WERI-Rb-1 (cell line): ENCODE data around the gene SPATA1.

Source experiments
- DNase-seq: peaks from one replicate; pipeline ENCODE4 v3.0.0-alpha.2; 2020
- H3K27ac ChIP-seq: fragments of 250-450 bp; sonication (Bioruptor Pico); 2 replicates; pipeline ENCODE4 v1.5.1; 2020; ENCODE audit warnings: mild to moderate bottlenecking, moderate library complexity
- H3K27me3 ChIP-seq: fragments of 250-450 bp; sonication (Bioruptor Pico); 2 replicates; pipeline ENCODE4 v1.5.1; 2021; ENCODE audit warnings: mild to moderate bottlenecking, low read depth, moderate library complexity; ENCODE audit not compliant: insufficient read depth, severe bottlenecking
- H3K36me3 ChIP-seq: fragments of 250-450 bp; sonication (Bioruptor Pico); 2 replicates; pipeline ENCODE4 v1.5.1; 2020; ENCODE audit warnings: mild to moderate bottlenecking, moderate library complexity
- H3K4me3 ChIP-seq: 2 replicates; pipeline ENCODE4 v1.5.1; 2011; ENCODE audit warnings: low read depth, mild to moderate bottlenecking, control low read depth, low read length
- H3K9me3 ChIP-seq: fragments of 250-450 bp; sonication (Bioruptor Pico); 2 replicates; pipeline ENCODE4 v1.5.1; 2021; ENCODE audit warnings: mild to moderate bottlenecking, moderate library complexity; ENCODE audit not compliant: severe bottlenecking
- TF ChIP-seq, protein P1 (sequence below): IDR thresholded peaks from 2 replicates; pipeline ENCODE4 v1.5.1; 2011; ENCODE audit warnings: low read depth, mild to moderate bottlenecking, control low read depth, inconsistent platforms, low read length

SPATA1 gene

GRCh38 chr1:84598418-84598817 is 92.2 kb downstream of the SPATA1 start:
- Histone ChIP-seq H3K27ac (no peak overlapping the region), H3K36me3 (no peaks in the 10 kb centered on the region), H3K27me3 (no peaks in the 10 kb centered on the region), H3K4me3 (no peak overlapping the region), H3K9me3 (peaks cover 10% of the 10 kb centered on the region)
- no peak for DNase-seq
- TF ChIP-seq, protein P1, sequence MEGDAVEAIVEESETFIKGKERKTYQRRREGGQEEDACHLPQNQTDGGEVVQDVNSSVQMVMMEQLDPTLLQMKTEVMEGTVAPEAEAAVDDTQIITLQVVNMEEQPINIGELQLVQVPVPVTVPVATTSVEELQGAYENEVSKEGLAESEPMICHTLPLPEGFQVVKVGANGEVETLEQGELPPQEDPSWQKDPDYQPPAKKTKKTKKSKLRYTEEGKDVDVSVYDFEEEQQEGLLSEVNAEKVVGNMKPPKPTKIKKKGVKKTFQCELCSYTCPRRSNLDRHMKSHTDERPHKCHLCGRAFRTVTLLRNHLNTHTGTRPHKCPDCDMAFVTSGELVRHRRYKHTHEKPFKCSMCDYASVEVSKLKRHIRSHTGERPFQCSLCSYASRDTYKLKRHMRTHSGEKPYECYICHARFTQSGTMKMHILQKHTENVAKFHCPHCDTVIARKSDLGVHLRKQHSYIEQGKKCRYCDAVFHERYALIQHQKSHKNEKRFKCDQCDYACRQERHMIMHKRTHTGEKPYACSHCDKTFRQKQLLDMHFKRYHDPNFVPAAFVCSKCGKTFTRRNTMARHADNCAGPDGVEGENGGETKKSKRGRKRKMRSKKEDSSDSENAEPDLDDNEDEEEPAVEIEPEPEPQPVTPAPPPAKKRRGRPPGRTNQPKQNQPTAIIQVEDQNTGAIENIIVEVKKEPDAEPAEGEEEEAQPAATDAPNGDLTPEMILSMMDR = no peak

DNA sequence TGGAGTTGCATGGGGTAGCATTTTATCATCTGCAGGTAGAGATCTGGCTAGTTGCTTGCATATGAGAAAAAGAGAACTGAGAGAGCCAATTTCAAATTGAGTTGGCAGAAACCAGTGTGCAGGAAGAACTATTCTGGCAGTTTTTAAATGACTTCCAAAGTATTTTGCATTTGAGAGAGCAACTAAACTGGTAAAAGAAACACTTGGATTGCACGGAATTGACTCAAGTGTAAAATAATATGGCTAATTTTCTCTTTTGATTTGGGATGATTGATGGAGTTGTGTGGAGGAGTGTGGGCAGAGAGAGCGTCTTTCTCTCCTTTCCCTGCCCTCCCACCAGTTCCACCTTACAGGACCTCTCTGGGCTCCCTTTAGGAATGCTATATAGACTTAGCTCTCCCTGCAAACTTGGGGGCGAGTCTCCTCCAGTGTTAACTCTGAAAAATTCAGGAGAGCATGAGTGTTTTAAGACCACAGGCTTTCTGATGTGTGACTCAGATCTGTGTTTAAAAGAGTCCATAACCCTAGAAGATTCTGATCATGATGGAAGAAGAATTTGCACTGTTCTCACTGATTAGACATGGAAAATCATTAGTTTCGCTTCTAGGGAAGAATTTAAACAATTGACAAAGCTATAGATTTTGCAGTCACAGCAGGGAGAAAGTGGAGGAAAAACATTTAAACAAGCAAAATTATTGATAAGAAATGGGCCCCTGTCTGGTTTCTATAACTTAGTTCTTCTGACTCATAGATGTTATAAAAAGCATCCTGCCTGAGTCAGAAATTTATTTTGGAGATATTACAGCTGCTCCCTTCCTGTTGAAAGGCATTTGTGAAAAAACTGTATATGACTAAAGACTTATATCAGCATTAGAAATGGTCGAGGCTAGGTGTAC is 92.9 kb downstream of the SPATA1 start:
- no peak overlapping the region for H3K4me3 ChIP-seq
- no peak for DNase-seq

GRCh38 chr1:84600796-84601195 is 94.6 kb downstream of the SPATA1 start:
- DNase-seq = no peak
- H3K27ac ChIP-seq = no peak overlapping the region
- TF ChIP-seq, protein P1 = no peak
- no peaks in the 10 kb centered on the region for H3K36me3 ChIP-seq
- no peaks in the 10 kb centered on the region for H3K27me3 ChIP-seq
- no peak overlapping the region for H3K4me3 ChIP-seq
- peaks cover 10% of the 10 kb centered on the region for H3K9me3 ChIP-seq

More for the DNA sequence above, 92.9 kb downstream of the SPATA1 start:
- H3K27ac ChIP-seq = no peak overlapping the region
- H3K27me3 ChIP-seq = no peaks in the 10 kb centered on the region
- no peaks in the 10 kb centered on the region for H3K36me3 ChIP-seq
- TF ChIP-seq, protein P1 = no peak
- peaks cover 5% of the 10 kb centered on the region for H3K9me3 ChIP-seq

DNA sequence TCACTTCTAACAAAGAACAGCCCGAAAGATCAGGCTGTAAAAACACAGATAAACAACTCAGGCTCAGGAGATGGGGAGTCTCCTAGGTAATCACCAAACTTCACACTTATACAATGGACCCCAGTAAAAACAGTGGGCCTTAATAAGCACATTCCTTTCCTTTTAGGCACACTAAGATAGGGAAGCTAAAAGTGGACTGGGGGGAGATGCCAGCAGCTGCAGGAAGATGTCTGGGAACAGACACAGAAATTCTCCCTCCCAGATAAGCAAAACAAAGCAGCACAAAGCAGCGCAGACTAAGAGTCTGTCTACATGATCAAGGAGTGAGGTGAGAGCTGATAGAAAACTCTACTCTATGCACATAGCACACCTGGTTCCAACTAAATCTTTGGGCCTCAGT is 97.0 kb downstream of the SPATA1 start:
- Histone ChIP-seq H3K27me3 (no peaks in the 10 kb centered on the region), H3K9me3 (peaks cover 14% of the 10 kb centered on the region), H3K36me3 (no peaks in the 10 kb centered on the region), H3K4me3 (no peak overlapping the region), H3K27ac (peak overlapping the region; percentile 67)
- TF ChIP-seq, protein P1 = no peak
- DNase-seq = no peak

DNA sequence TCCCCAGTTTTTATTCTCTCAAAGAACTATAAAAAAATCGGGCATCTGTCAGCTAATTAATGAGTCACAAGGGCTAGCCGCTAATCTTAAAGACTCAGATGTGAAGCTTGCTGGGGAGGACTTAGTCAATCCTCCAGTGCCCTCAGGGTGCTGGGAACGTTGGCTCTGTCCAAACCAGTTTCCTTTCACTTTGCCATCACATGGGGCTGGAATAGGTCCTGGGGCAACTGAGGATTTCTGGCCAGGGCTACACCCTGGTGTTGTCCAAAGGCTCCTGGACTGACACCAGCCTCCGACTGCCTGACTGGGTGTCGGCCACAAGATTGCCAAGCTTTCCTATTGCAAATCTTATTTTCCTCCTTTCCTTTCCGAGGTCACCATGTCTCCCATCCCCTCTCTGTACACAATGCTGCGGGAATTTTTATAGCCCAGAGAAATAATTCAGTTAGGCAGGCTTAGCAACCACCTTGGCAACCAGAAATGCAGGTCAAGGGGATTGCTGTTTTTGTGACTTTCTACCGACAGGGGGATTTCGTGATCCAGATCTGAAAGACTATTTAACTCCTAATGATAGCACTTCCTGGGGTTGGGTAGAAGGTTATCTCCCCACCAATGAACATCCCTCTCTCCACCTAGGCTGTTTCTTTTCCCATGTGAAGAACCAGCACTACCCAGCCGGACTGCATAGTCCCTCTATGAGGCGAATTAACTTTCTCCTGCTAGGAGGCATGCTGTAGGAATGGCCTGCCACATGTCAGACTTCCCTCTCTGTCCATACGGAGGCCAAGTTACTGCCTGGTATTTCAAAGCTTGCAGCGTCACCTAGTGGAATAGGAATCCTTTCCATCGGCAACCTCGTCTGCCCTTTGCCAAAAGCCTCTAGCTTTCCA is 98.0 kb downstream of the SPATA1 start:
- TF ChIP-seq, protein P1 = peak; percentile 81
- DNase-seq = peak; percentile 67

More for the DNA sequence above, 98.0 kb downstream of the SPATA1 start:
- Histone ChIP-seq H3K27me3 (no peaks in the 10 kb centered on the region), H3K9me3 (peaks cover 14% of the 10 kb centered on the region), H3K4me3 (peak overlapping the region; percentile 21), H3K36me3 (no peaks in the 10 kb centered on the region), H3K27ac (peak overlapping the region; percentile 67)
